GM23248 (cell line): ENCODE measurements around the gene TEX30.

Source experiments
- EZH2 ChIP-seq: fragments of 200-600 bp; sonication (generic); IDR thresholded peaks from 2 replicates; pipeline ENCODE4 v1.6.1; 2018; ENCODE audit warnings: antibody characterized with exemption, mild to moderate bottlenecking; ENCODE audit not compliant: insufficient read depth, poor library complexity, severe bottlenecking
- EZH2phosphoT487 ChIP-seq: fragments of 200-600 bp; sonication (generic); IDR thresholded peaks from 2 replicates; pipeline ENCODE4 v1.6.1; 2018; ENCODE audit warnings: antibody characterized with exemption, moderate library complexity, mild to moderate bottlenecking, low read depth; ENCODE audit not compliant: insufficient read depth

DNA sequence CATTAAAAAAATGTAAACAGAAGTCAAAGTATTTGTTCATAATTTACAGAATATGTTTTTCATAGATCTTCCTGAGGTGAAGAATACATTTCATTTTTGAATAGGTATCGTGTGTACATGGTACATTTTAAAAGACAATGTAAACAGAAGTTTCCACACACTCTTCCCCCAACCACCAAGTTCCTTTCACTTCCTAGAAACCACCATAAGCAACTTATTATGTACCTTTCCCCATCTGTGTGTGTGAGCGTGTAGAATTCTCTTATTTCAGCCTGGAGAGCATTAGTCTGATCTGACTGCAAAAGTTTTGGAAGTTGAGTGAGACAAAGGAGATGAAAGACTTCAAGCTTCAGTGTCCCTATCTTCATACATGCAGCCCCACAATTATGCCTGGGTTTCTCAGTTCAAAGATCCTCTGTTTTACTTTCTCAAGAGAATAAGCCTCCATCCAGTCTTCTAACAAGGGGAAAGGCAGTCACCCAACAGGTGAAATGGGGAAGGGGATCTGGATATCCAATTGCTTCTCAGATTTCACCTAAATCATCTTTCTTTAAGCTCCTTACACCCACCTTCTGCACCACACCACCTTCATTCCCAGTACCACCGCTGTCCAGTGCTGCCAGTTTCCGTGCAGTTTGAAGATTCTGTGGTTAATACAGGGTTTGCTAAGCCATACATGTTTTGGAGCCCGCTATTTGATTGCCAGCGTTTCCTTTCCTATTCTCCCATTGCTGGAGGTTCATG, 2.1 kb downstream of the TEX30 start:
- no peak for TF ChIP-seq EZH2
- no peak for TF ChIP-seq EZH2phosphoT487
